ENCODE results near the gene PRRX1.

The PRRX1 gene

GRCh38 chr1:170725326-170725725, 61.4 kb downstream of the PRRX1 start:
- Histone ChIP-seq H3K23ac (ENCODE audit: low read length) (no peak overlapping the region), H3K79me1 (ENCODE audit: low read length) (no peaks in the 10 kb centered on the region), H3K27ac (ENCODE audit: low read depth, low read length) (no peak overlapping the region), H3K56ac (ENCODE audit: low read length) (no peak overlapping the region), H3K18ac (ENCODE audit: low read length) (no peak overlapping the region), H4K5ac (ENCODE audit: low read length) (no peak overlapping the region), H3K4me2 (ENCODE audit: low read length) (no peak overlapping the region), H3K4me1 (ENCODE audit: control insufficient read depth, low read depth, low read length) (no peaks in the 10 kb centered on the region), H4K8ac (ENCODE audit: low read depth, low read length) (no peak overlapping the region), H3K27me3 (ENCODE audit: insufficient read depth, low read length, poor library complexity) (no peaks in the 10 kb centered on the region), H3K79me2 (ENCODE audit: control insufficient read depth, insufficient read depth, low read length) (no peaks in the 10 kb centered on the region), H3K4ac (ENCODE audit: low read depth, low read length) (no peak overlapping the region), H3K9ac (ENCODE audit: low read length) (no peak overlapping the region), H2BK15ac (replicated peaks; ENCODE audit: low read depth) (no peak overlapping the region), H3K4me3 (ENCODE audit: low read length) (no peak overlapping the region), H2BK5ac (ENCODE audit: low read length) (no peak overlapping the region), H3K36me3 (ENCODE audit: control insufficient read depth, insufficient read depth, low read length) (no peaks in the 10 kb centered on the region), H2AK5ac (ENCODE audit: low read length) (no peak overlapping the region), H2BK120ac (ENCODE audit: low read depth, low read length) (no peak overlapping the region)
- no peak for DNase-seq
- no CpG with 5 or more reads among the region's 1 CpG for WGBS (ENCODE audit: extremely low coverage, insufficient coverage, low lambda C conversion rate)

GRCh38 chr1:170727963-170728362, 64.0 kb downstream of the PRRX1 start:
- Histone ChIP-seq H3K4me1 (ENCODE audit: control insufficient read depth, low read depth, low read length) (no peaks in the 10 kb centered on the region), H3K27ac (ENCODE audit: low read depth, low read length) (no peak overlapping the region), H2AK5ac (ENCODE audit: low read length) (no peak overlapping the region), H3K4me2 (ENCODE audit: low read length) (no peak overlapping the region), H3K27me3 (ENCODE audit: insufficient read depth, low read length, poor library complexity) (no peaks in the 10 kb centered on the region), H2BK120ac (ENCODE audit: low read depth, low read length) (no peak overlapping the region), H3K4ac (ENCODE audit: low read depth, low read length) (no peak overlapping the region), H3K79me1 (ENCODE audit: low read length) (no peaks in the 10 kb centered on the region), H3K56ac (ENCODE audit: low read length) (no peak overlapping the region), H3K36me3 (ENCODE audit: control insufficient read depth, insufficient read depth, low read length) (no peaks in the 10 kb centered on the region), H4K8ac (ENCODE audit: low read depth, low read length) (no peak overlapping the region), H3K79me2 (ENCODE audit: control insufficient read depth, insufficient read depth, low read length) (no peaks in the 10 kb centered on the region), H3K9ac (ENCODE audit: low read length) (no peak overlapping the region), H3K23ac (ENCODE audit: low read length) (no peak overlapping the region), H2BK5ac (ENCODE audit: low read length) (no peak overlapping the region), H3K4me3 (ENCODE audit: low read length) (no peak overlapping the region), H4K5ac (ENCODE audit: low read length) (no peak overlapping the region), H2BK15ac (replicated peaks; ENCODE audit: low read depth) (no peak overlapping the region), H3K18ac (ENCODE audit: low read length) (no peak overlapping the region)
- no CpG with 5 or more reads among the region's 5 CpGs for WGBS (ENCODE audit: extremely low coverage, insufficient coverage, low lambda C conversion rate)
- DNase-seq, result no peak

GRCh38 chr1:170729225-170730002, 65.5 kb downstream of the PRRX1 start:
- no peak overlapping the region for H4K5ac ChIP-seq (ENCODE audit: low read length)
- no peaks in the 10 kb centered on the region for H3K79me2 ChIP-seq (ENCODE audit: control insufficient read depth, insufficient read depth, low read length)
- no peak overlapping the region for H2BK5ac ChIP-seq (ENCODE audit: low read length)
- no peak overlapping the region for H3K4ac ChIP-seq (ENCODE audit: low read depth, low read length)
- H3K79me1 ChIP-seq (ENCODE audit: low read length), result no peaks in the 10 kb centered on the region
- WGBS (ENCODE audit: extremely low coverage, insufficient coverage, low lambda C conversion rate), result no CpG with 5 or more reads among the region's 6 CpGs
- H2AK5ac ChIP-seq (ENCODE audit: low read length), result no peak overlapping the region
- no peak overlapping the region for H2BK15ac ChIP-seq (replicated peaks; ENCODE audit: low read depth)
- H2BK120ac ChIP-seq (ENCODE audit: low read depth, low read length), result no peak overlapping the region
- no peak for DNase-seq
- H3K4me2 ChIP-seq (ENCODE audit: low read length), result no peak overlapping the region
- H3K9ac ChIP-seq (ENCODE audit: low read length), result no peak overlapping the region
- H3K4me1 ChIP-seq (ENCODE audit: control insufficient read depth, low read depth, low read length), result no peaks in the 10 kb centered on the region
- H4K8ac ChIP-seq (ENCODE audit: low read depth, low read length), result no peak overlapping the region
- no peak overlapping the region for H3K56ac ChIP-seq (ENCODE audit: low read length)
- no peaks in the 10 kb centered on the region for H3K36me3 ChIP-seq (ENCODE audit: control insufficient read depth, insufficient read depth, low read length)
- H3K18ac ChIP-seq (ENCODE audit: low read length), result no peak overlapping the region
- H3K27me3 ChIP-seq (ENCODE audit: insufficient read depth, low read length, poor library complexity), result no peaks in the 10 kb centered on the region
- no peak overlapping the region for H3K4me3 ChIP-seq (ENCODE audit: low read length)
- no peak overlapping the region for H3K23ac ChIP-seq (ENCODE audit: low read length)
- H3K27ac ChIP-seq (ENCODE audit: low read depth, low read length), result no peak overlapping the region

GRCh38 chr1:170730014-170730413, 66.1 kb downstream of the PRRX1 start:
- WGBS (ENCODE audit: extremely low coverage, insufficient coverage, low lambda C conversion rate), result no CpG with 5 or more reads among the region's 6 CpGs
- no peak overlapping the region for H2AK5ac ChIP-seq (ENCODE audit: low read length)

GRCh38 chr1:170730438-170730837, 66.5 kb downstream of the PRRX1 start:
- H2BK120ac ChIP-seq (ENCODE audit: low read depth, low read length), result no peak overlapping the region
- H3K4me2 ChIP-seq (ENCODE audit: low read length), result no peak overlapping the region
- no peak overlapping the region for H4K8ac ChIP-seq (ENCODE audit: low read depth, low read length)
- no peaks in the 10 kb centered on the region for H3K79me1 ChIP-seq (ENCODE audit: low read length)
- H3K4me3 ChIP-seq (ENCODE audit: low read length), result no peak overlapping the region
- no peaks in the 10 kb centered on the region for H3K4me1 ChIP-seq (ENCODE audit: control insufficient read depth, low read depth, low read length)
- no peak overlapping the region for H3K18ac ChIP-seq (ENCODE audit: low read length)
- H3K56ac ChIP-seq (ENCODE audit: low read length), result no peak overlapping the region
- no peak overlapping the region for H2BK15ac ChIP-seq (replicated peaks; ENCODE audit: low read depth)
- no peak overlapping the region for H2AK5ac ChIP-seq (ENCODE audit: low read length)
- H2BK5ac ChIP-seq (ENCODE audit: low read length), result no peak overlapping the region
- H3K9ac ChIP-seq (ENCODE audit: low read length), result no peak overlapping the region
- H3K79me2 ChIP-seq (ENCODE audit: control insufficient read depth, insufficient read depth, low read length), result no peaks in the 10 kb centered on the region
- no peak overlapping the region for H3K27ac ChIP-seq (ENCODE audit: low read depth, low read length)
- no peaks in the 10 kb centered on the region for H3K27me3 ChIP-seq (ENCODE audit: insufficient read depth, low read length, poor library complexity)
- H3K4ac ChIP-seq (ENCODE audit: low read depth, low read length), result no peak overlapping the region
- DNase-seq, result no peak
- no CpG with 5 or more reads among the region's 6 CpGs for WGBS (ENCODE audit: extremely low coverage, insufficient coverage, low lambda C conversion rate)
- H3K36me3 ChIP-seq (ENCODE audit: control insufficient read depth, insufficient read depth, low read length), result no peaks in the 10 kb centered on the region
- no peak overlapping the region for H4K5ac ChIP-seq (ENCODE audit: low read length)
- H3K23ac ChIP-seq (ENCODE audit: low read length), result no peak overlapping the region

More at GRCh38 chr1:170730014-170730413, 66.1 kb downstream of the PRRX1 start:
- DNase-seq, result no peak
- H3K27ac ChIP-seq (ENCODE audit: low read depth, low read length), result no peak overlapping the region
- no peak overlapping the region for H3K23ac ChIP-seq (ENCODE audit: low read length)
- H4K5ac ChIP-seq (ENCODE audit: low read length), result no peak overlapping the region
- H2BK15ac ChIP-seq (replicated peaks; ENCODE audit: low read depth), result no peak overlapping the region
- H4K8ac ChIP-seq (ENCODE audit: low read depth, low read length), result no peak overlapping the region
- H3K4me2 ChIP-seq (ENCODE audit: low read length), result no peak overlapping the region
- H3K79me1 ChIP-seq (ENCODE audit: low read length), result no peaks in the 10 kb centered on the region
- H2BK120ac ChIP-seq (ENCODE audit: low read depth, low read length), result no peak overlapping the region
- no peaks in the 10 kb centered on the region for H3K79me2 ChIP-seq (ENCODE audit: control insufficient read depth, insufficient read depth, low read length)
- no peak overlapping the region for H3K4me3 ChIP-seq (ENCODE audit: low read length)
- H2BK5ac ChIP-seq (ENCODE audit: low read length), result no peak overlapping the region
- H3K18ac ChIP-seq (ENCODE audit: low read length), result no peak overlapping the region
- H3K4ac ChIP-seq (ENCODE audit: low read depth, low read length), result no peak overlapping the region
- H3K9ac ChIP-seq (ENCODE audit: low read length), result no peak overlapping the region
- no peaks in the 10 kb centered on the region for H3K36me3 ChIP-seq (ENCODE audit: control insufficient read depth, insufficient read depth, low read length)
- H3K56ac ChIP-seq (ENCODE audit: low read length), result no peak overlapping the region
- no peaks in the 10 kb centered on the region for H3K4me1 ChIP-seq (ENCODE audit: control insufficient read depth, low read depth, low read length)
- H3K27me3 ChIP-seq (ENCODE audit: insufficient read depth, low read length, poor library complexity), result no peaks in the 10 kb centered on the region
